PC-3 (cell line): ENCODE results near the gene RBKS. TPM values are rescaled to one million over a fixed set of nuclear protein-coding genes. Genes with fewer than 3 reads are reported as not detected.

Experiments
- ATAC-seq: fragments of 200-7000 bp; cut with Tn5 transposase; 2 replicates; pipeline ENCODE4 v1.9.1; 2020; ENCODE audit warnings: mild to moderate bottlenecking, moderate library complexity
- BruUV-seq: library from RNA; stranded (reverse); fragments of 400-500 nt; replicated peaks from 2 replicates; lab custom pipeline; 2021; lab: Mats Ljungman, UMichigan
- CTCF ChIA-PET: fragments of 300-600 bp; sonication (Branson Sonifier 250); formaldehyde crosslinking; loops from one replicate; lab custom pipeline; 2022; ENCODE audit warnings: antibody characterized with exemption; lab: Charles Lee
- POLR2A ChIA-PET: fragments of 300-600 bp; sonication (Branson Sonifier 250); formaldehyde crosslinking; loops from one replicate; lab custom pipeline; 2022; ENCODE audit warnings: antibody characterized with exemption; ENCODE audit not compliant: unreplicated experiment; lab: Charles Lee
- DNase-seq: peaks from one replicate; pipeline ENCODE4 v3.0.0-alpha.2; 2015
- H2AFZ ChIP-seq: fragments of 300-600 bp; sonication (generic); 2 replicates; pipeline ENCODE4 v1.6.0; 2016; ENCODE audit warnings: antibody characterized with exemption, low read length
- H3F3A ChIP-seq: fragments of 300-600 bp; sonication (generic); one replicate; pipeline ENCODE4 v1.6.0; 2017; ENCODE audit warnings: antibody characterized with exemption, low read length, control low read depth, mild to moderate bottlenecking; ENCODE audit not compliant: unreplicated experiment
- H3K27ac ChIP-seq: fragments of 300-600 bp; sonication (generic); 2 replicates; pipeline ENCODE4 v1.5.1; 2016; ENCODE audit warnings: mild to moderate bottlenecking, low read length
- H3K27me3 ChIP-seq: fragments of 300-600 bp; sonication (generic); 2 replicates; pipeline ENCODE4 v1.6.1; 2016; ENCODE audit warnings: low read length, mixed read lengths
- H3K36me3 ChIP-seq: fragments of 300-600 bp; sonication (generic); 2 replicates; pipeline ENCODE4 v1.6.1; 2016; ENCODE audit warnings: low read depth, mixed run types, low read length, mixed read lengths
- H3K4me1 ChIP-seq: fragments of 300-600 bp; sonication (generic); 2 replicates; pipeline ENCODE4 v1.5.1; 2016; ENCODE audit warnings: low read length; ENCODE audit not compliant: insufficient read depth
- H3K4me2 ChIP-seq: fragments of 300-600 bp; sonication (generic); 2 replicates; pipeline ENCODE4 v1.6.0; 2016; ENCODE audit warnings: low read length
- H3K4me3 ChIP-seq: fragments of 300-600 bp; sonication (generic); 2 replicates; pipeline ENCODE4 v1.5.1; 2016; ENCODE audit warnings: mild to moderate bottlenecking, low read length, mixed read lengths
- H3K79me2 ChIP-seq: fragments of 300-600 bp; sonication (generic); 2 replicates; pipeline ENCODE4 v1.6.1; 2017; ENCODE audit warnings: low read length, mixed read lengths
- H3K9ac ChIP-seq: fragments of 300-600 bp; sonication (generic); 2 replicates; pipeline ENCODE4 v1.6.0; 2016; ENCODE audit warnings: mild to moderate bottlenecking, low read length
- H3K9me2 ChIP-seq: fragments of 300-600 bp; sonication (generic); replicated peaks from 2 replicates; pipeline ENCODE4 v1.6.1; 2016; ENCODE audit warnings: mixed run types, low read length, mixed read lengths
- H3K9me3 ChIP-seq: fragments of 300-600 bp; sonication (generic); 2 replicates; pipeline ENCODE4 v1.6.1; 2016; ENCODE audit warnings: low read length, mixed read lengths
- H4K20me1 ChIP-seq: fragments of 300-600 bp; sonication (generic); 2 replicates; pipeline ENCODE4 v1.6.1; 2016; ENCODE audit warnings: low read length, mixed read lengths
- EZH2 ChIP-seq: fragments of 300-600 bp; sonication (generic); IDR thresholded peaks from one replicate; pipeline ENCODE4 v1.6.1; 2017; ENCODE audit warnings: antibody characterized with exemption, mild to moderate bottlenecking, low read length; ENCODE audit not compliant: unreplicated experiment
- EZH2phosphoT487 ChIP-seq: fragments of 300-600 bp; sonication (generic); IDR thresholded peaks from 2 replicates; pipeline ENCODE4 v1.6.1; 2018; ENCODE audit warnings: mild to moderate bottlenecking, antibody characterized with exemption, low read length, borderline replicate concordance
- intact Hi-C: fragments of 100-400 bp; cut with micrococcal nuclease; formaldehyde crosslinking; loops from 2 replicates; pipeline ENCODE4 v1.9.0; 2023
- total RNA-seq: library from RNA; depleted of rRNA; stranded (reverse); fragments of >200 nt; gene quantifications from 2 replicates; pipeline ENCODE4 v1.2.3, GENCODE V29; 2014
- TF ChIP-seq, protein P1 (sequence below): fragments of 300-600 bp; sonication (generic); conservative IDR thresholded peaks from 2 replicates; pipeline ENCODE4 v1.5.1; 2017; ENCODE audit warnings: antibody characterized with exemption, low read depth, mild to moderate bottlenecking, low read length

Gene RBKS
- total RNA-seq, 1 experiment from 2014 or later, result 1.8 TPM

DNA sequence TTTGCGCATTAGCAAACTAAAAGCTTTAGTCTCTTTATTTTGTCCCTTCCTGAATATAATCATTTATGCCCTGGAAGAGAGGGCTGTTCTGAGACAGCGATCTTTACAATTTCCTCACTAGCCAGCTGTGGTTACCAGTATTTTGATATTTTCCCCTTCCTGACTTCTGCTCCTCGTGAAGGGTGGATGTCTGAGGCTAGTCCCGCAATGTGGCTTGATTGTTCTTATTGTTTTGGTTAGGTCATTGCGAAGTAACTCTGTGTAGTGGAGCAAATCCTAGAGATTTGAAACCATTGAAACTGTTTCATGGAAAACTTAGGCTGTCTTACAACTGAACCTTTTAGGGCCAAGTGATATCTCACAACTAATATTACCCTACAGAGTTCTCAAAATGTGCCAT lies 116.2 kb downstream of the RBKS start:
- no TSS peak for BruUV-seq
- ATAC-seq, result no peak
- POLR2A ChIA-PET, result no interaction called here

DNA sequence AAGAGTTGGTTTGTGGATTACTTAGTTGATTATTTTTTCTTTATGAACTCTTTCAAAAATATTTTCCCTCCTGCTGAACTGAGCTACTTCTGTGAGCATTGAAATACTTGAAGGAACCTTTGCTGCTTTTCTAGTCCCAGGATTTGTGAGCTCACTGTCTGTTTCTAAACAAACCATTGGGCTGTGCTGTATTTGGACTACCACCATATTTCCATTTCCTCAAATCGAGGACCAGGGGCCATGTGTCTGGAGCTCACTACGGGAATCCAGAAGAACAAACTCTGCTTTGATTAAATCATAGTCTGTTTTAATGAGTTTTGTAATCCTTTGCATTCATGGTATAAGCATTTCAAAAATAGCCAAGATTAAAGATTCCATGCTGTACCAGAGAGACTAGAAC lies 117.4 kb downstream of the RBKS start:
- Histone ChIP-seq H3K9ac (peak overlapping the region; percentile 92), H4K20me1 (peaks cover 14% of the 10 kb centered on the region; the same call in 1 of the 2 replicates), H3F3A (no peaks in the 10 kb centered on the region), H3K9me2 (no peaks in the 10 kb centered on the region), H3K27me3 (no peaks in the 10 kb centered on the region), H3K27ac (no peak overlapping the region), H3K4me3 (peak overlapping the region; percentile 96), H2AFZ (no peak overlapping the region), H3K36me3 (peaks cover 28% of the 10 kb centered on the region), H3K4me1 (peaks cover 41% of the 10 kb centered on the region), H3K79me2 (peaks cover 63% of the 10 kb centered on the region), H3K4me2 (peak overlapping the region; percentile 95), H3K9me3 (no peaks in the 10 kb centered on the region)
- POLR2A ChIA-PET, result no interaction called here
- intact Hi-C loops, result loop anchor here (10.0 kb wide), 3 partner anchors 68 to 182 kb away; partner anchors contain the start of genes BABAM2 and RBKS
- CTCF ChIA-PET, result no interaction called here
- no TSS peak for BruUV-seq
- DNase-seq, result no peak
- TF ChIP-seq, protein P1, sequence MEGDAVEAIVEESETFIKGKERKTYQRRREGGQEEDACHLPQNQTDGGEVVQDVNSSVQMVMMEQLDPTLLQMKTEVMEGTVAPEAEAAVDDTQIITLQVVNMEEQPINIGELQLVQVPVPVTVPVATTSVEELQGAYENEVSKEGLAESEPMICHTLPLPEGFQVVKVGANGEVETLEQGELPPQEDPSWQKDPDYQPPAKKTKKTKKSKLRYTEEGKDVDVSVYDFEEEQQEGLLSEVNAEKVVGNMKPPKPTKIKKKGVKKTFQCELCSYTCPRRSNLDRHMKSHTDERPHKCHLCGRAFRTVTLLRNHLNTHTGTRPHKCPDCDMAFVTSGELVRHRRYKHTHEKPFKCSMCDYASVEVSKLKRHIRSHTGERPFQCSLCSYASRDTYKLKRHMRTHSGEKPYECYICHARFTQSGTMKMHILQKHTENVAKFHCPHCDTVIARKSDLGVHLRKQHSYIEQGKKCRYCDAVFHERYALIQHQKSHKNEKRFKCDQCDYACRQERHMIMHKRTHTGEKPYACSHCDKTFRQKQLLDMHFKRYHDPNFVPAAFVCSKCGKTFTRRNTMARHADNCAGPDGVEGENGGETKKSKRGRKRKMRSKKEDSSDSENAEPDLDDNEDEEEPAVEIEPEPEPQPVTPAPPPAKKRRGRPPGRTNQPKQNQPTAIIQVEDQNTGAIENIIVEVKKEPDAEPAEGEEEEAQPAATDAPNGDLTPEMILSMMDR, result no peak
- TF ChIP-seq EZH2phosphoT487, result no peak
- no peak for TF ChIP-seq EZH2
- ATAC-seq, result no peak

More for the DNA sequence above, 116.2 kb downstream of the RBKS start:
- H3K9me2 ChIP-seq, result no peaks in the 10 kb centered on the region
- no peaks in the 10 kb centered on the region for H3F3A ChIP-seq
- no peak overlapping the region for H3K27ac ChIP-seq
- peaks cover 41% of the 10 kb centered on the region for H3K4me1 ChIP-seq
- CTCF ChIA-PET, result no interaction called here
- intact Hi-C loops, result loop anchor here (10.0 kb wide), 3 partner anchors 69 to 181 kb away; partner anchors contain the start of genes BABAM2 and RBKS
- H2AFZ ChIP-seq, result no peak overlapping the region
- no peak overlapping the region for H3K9ac ChIP-seq
- H4K20me1 ChIP-seq, result peaks cover 18% of the 10 kb centered on the region
- peak overlapping the region; percentile 95 for H3K4me2 ChIP-seq
- no peak for DNase-seq
- no peak for TF ChIP-seq EZH2phosphoT487
- TF ChIP-seq, protein P1, result no peak
- TF ChIP-seq EZH2, result no peak
- peaks cover 74% of the 10 kb centered on the region for H3K79me2 ChIP-seq
- H3K9me3 ChIP-seq, result no peaks in the 10 kb centered on the region
- H3K27me3 ChIP-seq, result no peaks in the 10 kb centered on the region
- peaks cover 33% of the 10 kb centered on the region for H3K36me3 ChIP-seq
- H3K4me3 ChIP-seq, result peak overlapping the region; percentile 96

DNA sequence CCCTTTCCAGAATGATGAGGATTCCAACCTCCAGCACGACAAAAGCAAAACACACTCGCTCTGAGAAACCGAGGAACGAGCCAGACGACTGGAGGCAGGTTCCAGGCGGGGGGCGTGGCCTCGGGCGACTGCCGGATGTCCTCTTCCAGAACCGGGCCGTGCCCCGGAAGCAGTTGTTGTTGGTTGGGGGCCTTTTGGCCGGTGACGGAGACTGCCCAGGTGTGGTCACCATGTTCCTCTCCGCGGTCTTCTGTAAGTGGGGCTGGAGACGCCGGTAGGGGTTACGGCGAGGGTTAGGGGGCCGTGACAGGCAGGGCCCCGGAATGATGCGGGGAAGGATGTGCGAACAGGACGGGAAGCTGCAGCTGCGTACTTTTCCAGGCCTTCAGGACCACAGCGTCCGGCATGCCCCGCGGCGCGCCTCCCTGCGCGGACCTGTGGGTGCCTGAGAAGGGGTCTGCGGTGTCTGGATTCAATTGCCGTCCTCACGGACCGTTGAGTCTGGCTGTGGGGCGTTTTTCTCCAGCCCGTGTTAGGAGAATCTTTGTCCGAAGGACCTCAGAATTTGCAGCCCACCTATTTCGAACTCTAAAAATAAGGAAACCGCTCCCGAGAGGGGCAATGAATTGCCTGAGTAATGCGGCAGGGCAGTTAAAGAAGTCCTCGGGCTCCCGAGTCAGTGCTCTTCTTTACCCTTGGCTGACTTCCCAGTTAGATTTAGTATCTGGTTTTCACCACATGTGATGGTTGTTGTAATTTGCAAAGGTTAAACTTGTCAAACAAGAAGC lies 118.4 kb downstream of the RBKS start, which contains the start of gene MRPL33:
MRPL33 (plus strand) TSS at position 172 of the 788 bp plus-strand sequence; CDS start at position 231, 59 bp downstream.
- intact Hi-C loops, result loop anchor here (10.0 kb wide), 3 partner anchors 67 to 183 kb away; partner anchors contain the start of genes BABAM2 and RBKS
- ATAC-seq, result peak; percentile 92
- H3K27ac ChIP-seq, result peak within 1 kb of the TSS; percentile 62
- peak within 1 kb of the TSS; percentile 96 for H3K4me3 ChIP-seq
- DNase-seq, result peak; percentile 93
- BruUV-seq, result TSS peak; percentile 64
- H3K9me2 ChIP-seq, result no peaks in the 10 kb centered on the region
- H3K9ac ChIP-seq, result peak within 1 kb of the TSS; percentile 92
- 0 out of 2 replicates have a peak, but pooled peaks cover 13% of the 10 kb centered on the region for H4K20me1 ChIP-seq
- H3K27me3 ChIP-seq, result no peaks in the 10 kb centered on the region
- H3K36me3 ChIP-seq, result peaks cover 18% of the 10 kb centered on the region
- peak within 1 kb of the TSS; percentile 91 for H2AFZ ChIP-seq
- no peaks in the 10 kb centered on the region for H3K9me3 ChIP-seq
- CTCF ChIA-PET, result no interaction called here
- POLR2A ChIA-PET, result no interaction called here
- H3K4me1 ChIP-seq, result peaks cover 40% of the 10 kb centered on the region
- H3K79me2 ChIP-seq, result peaks cover 52% of the 10 kb centered on the region
- H3F3A ChIP-seq, result no peaks in the 10 kb centered on the region
- H3K4me2 ChIP-seq, result peak within 1 kb of the TSS; percentile 95
- no peak for TF ChIP-seq EZH2phosphoT487
- TF ChIP-seq, protein P1, result no peak
- no peak for TF ChIP-seq EZH2
